Airway epithelial cell (primary cell): ENCODE results near the gene SIPA1L3. TPM values are rescaled to one million over a fixed set of nuclear protein-coding genes. Genes with fewer than 3 reads are reported as not detected.

ENCODE experiments used
- total RNA-seq: library from RNA; depleted of rRNA; stranded (reverse); fragments of >200 nt; gene quantifications from 2 replicates; pipeline ENCODE4 v1.2.3, GENCODE V29; 2015

SIPA1L3 gene
- total RNA-seq, result 21.8 and 25.4 TPM in 2 replicates

GRCh38 chr19:37906869-37907734 is at the start of gene SIPA1L3:
Gene SIPA1L3 (plus strand): TSS chr19:37907208. CDS start chr19:38081566, 174,358 bp downstream.

DNA sequence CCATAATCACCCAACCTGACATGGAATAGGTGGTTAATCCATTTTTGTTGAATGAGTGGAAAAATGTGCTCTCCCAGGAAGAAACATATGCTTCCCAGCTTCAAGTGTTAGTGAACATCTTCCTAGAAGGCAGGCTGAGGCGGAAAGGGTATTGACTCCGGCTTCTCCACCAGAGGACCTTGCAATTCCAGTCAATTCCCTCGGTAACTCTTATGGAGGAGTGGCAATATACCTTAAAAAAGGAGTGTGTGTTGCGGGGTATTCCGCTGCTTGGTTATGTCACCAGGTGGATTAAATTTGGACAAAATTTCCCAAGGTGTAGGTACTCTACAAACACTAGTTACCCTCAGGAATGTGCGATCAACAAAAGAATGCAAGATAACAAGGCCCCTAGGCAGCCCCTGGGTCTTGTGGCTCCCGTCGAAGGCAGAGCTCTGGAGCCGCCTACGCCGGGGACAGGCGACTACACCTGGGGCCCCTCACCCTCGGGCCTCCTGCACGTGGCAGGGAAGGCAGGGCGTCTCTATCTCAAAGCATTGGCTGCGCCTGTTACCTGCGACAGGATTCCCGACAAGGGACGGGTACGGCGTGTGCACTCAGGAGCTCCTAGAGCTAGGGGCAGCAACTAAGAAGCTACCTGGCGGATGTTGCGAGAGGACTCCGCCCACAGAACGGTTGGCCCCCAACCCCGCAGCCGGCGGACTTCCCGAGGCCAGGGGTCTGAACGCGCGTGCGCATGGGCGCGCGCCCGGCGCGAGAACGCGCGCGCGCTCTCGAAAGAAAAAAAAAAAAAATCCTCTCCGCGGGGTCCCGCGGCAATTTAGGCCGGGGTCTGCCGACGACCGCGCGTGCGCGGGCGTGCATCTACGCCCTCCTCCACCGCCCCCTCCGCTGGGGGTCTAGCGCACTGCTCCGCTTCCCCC is 801 bp upstream of the SIPA1L3 start, which contains the start of gene WDR87:
WDR87 (minus strand) TSS at position 649 of the 923 bp plus-strand sequence. CDS start 8,355 bp downstream, outside the sequence.

GRCh38 chr19:38224014-38224862 is 317.2 kb downstream of the SIPA1L3 start, which contains the start of gene DPF1:
Gene DPF1 (minus strand): TSS chr19:38224222. CDS start chr19:38224142, 80 bp downstream.

Other genes starting within 250 kb of the SIPA1L3 start
- gene ZNF607, start 187.4 kb upstream of the SIPA1L3 start, total RNA-seq, result 3.9 and 5.0 TPM in 2 replicates
- gene ZNF573, start 127.6 kb upstream of the SIPA1L3 start, total RNA-seq, result 2.4 and 3.2 TPM in 2 replicates
- not detected in 2 replicates for gene WDR87, start 614 bp upstream of the SIPA1L3 start, total RNA-seq